Dermis microvascular lymphatic vessel endothelial cell (primary cell): ENCODE measurements around the gene ZCCHC7. TPM values are rescaled to one million over a fixed set of nuclear protein-coding genes. Genes with fewer than 3 reads are reported as not detected.
"Not testable (repeated sequence)": the region's sequence is repeated elsewhere in the genome, so short reads cannot be mapped to it uniquely, and the experiment has no call there.

Experiments
- DNase-seq, 2 donors: peaks; one replicate each; pipeline versions ENCODE4 v3.0.0 to v3.0.0-alpha.2; 2010; ENCODE audit warnings: low read depth in 2 of 2
- total RNA-seq: library from RNA; depleted of rRNA; stranded (reverse); fragments of >200 nt; gene quantifications from 2 replicates; pipeline ENCODE4 v1.2.1, GENCODE V29; 2014

Gene ZCCHC7
- 6.9 and 8.2 TPM in 2 replicates for total RNA-seq

DNA sequence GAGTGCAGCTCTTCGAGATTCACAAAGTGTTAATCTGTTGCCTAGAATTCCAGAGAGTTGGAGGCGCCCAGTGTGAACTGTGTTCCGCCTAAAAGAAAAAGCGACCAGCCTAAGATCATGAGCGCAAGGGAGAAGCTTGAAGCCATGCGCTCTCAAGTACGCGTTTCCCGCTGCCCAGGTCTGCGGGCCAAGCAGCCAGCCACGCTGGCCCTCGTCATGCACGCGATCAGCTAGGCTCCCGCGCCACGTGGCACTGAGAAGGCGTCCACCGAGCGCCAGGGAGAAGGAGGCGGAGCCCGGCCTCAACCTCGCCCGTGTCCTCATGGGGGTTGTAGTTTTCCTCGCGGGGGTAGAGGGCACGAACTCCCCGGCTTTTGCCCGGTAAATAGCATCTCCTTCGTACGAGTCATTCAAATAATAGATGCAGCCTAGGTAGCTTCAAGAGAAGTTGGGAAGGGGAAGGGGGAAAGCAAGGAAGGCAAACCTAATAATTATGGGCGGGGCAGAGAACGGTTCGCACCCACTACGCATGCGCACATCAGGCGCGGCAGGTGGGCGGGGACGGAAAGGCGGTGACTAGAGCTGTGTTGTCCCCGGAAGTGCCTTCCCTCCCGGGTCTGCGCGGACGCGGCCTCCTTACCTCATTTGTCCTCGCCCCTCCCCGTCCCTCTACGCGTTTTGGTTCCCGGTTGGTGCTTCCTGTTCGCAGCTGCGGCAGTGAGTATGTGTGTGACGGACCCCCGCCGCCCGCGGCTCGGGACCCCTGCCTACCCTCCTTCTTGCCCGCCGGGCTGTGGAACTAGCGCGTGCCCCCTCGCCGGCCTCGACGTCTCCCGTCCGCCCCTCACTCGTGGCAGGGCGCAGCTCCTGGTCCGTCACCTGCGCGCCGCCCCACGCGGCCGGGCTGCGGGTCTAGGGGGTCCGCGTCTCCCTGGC is at the start of gene ZCCHC7:
ZCCHC7 (plus strand) TSS at position 668 of the 936 bp plus-strand sequence.
- peak; percentile 88 to 96 for DNase-seq

DNA sequence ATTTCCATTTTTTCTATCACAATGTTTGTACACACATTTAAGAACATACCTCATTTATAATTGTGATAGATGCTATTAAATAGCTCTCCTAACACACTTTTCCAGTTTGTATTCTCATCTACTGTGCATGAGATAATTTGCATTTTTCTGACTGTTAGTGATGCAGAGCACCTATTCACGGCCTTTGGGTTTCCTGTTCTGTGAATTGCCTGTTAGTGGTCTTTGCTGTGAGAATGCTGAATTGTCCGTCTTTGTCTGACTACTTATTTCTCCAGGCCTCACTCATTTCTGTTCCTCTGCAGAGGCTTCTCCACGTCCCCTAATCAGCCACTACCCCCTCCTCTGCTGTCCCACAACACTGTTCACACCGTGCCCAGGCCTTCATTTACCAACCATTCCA is 45.6 kb upstream of the ZCCHC7 start:
- not testable (repeated sequence) for DNase-seq

DNA sequence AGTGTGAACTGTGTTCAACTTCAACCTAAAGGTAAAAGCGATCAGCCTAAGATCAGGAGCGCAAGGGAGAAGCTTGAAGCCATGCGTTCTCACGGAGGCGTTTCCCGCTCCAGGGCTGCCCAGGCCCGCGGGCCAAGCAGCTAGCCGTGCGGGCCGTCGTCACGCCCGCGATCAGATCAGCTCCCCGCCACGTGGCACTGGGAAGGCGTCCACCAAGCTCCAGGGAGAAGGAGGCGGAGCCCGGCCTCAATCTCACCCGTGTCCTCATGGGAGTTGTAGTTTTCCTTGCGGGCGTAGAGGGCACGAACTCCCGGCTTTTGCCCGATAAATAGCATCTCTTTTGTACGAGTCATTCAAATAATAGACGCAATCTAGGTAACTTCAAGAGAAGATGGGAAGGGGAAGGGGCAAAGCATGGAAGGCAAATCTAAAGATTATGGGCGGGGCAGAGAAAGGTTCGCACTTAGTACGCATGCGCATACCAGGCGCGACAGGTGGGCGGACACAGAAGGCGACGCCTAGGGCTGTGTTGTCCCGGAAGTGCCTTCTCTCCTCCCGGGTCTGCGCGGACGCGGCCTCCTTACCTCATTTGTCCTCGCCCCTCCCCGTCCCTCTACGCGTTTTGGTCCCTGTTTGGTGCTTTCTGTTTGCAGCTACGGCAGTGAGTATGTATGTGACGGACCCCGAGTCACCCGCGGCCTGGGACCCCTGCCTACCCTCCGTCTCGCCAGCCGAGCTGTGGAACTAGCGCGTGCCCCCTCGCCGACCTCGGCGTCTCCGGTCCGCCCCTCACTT is 40.8 kb upstream of the ZCCHC7 start:
- DNase-seq = peak; percentile 80 to 94

DNA sequence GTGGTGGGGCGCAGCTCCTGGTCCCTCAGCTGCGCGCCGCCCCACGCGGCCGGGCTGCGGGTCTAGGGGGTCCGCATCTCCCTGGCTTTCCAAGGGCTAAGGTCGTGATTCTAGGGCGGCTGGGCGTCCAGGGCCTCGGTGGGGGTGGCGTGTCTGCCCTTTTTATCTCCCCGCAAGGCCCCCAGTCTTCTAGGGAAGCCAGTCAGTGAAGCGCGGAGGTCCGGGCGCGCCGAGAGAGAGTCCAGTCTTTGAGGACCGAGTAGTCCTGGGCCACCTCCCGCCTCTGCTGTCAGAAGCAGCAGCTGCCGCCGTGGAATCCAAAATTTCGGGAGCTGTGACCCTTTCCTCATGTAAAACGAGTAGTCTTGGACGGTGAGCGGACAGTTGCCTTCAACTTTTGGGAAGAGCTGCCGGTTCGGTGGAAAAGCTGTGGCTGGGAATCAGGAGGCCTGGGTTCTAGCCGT is 40.2 kb upstream of the ZCCHC7 start:
- DNase-seq = not testable (repeated sequence)

DNA sequence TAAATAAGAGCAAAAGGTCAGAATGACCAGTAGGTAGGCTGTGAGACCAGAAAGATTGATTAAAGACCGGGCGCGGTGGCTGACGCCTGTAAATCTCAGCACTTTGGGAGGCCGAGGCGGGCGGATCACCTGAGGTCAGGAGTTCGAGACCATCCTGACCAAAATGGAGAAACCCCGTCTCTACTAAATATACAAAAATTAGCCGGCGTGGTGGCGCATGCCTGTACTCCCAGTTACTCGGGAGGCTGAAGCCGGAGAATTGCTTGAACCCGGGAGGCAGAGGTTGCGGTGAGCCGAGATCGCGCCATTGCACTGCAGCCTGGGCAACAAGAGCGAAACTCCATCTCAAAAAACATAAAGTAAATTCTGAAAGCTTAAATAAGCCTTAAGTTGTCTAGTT is 38.9 kb upstream of the ZCCHC7 start:
- DNase-seq = not testable (repeated sequence)

DNA sequence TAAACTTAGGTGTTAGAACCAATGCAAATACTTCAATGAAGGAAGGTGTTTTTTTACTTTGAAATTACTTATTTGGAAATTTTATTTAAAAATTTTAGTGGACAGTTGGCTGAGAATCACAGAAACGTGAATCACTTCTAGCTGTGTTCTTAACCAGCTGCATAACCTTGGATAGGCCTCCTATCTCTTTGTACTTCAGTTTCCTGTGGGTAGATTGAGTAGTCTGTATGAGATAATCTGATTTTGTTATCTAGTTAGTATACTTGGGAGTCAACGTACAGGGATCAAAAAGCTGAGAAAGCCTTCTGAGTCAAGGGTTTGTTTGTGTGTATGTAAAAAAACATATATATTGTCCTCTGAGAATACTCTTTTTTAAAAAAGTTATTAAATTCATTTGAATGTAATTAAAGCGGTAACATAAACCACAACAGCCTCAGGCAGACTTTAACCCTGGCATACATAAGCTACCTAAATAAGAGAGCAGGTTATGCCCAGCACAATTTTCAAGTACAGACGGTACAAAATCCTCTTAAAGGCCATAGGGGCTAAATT is 38.1 kb upstream of the ZCCHC7 start:
- no peak for DNase-seq

DNA sequence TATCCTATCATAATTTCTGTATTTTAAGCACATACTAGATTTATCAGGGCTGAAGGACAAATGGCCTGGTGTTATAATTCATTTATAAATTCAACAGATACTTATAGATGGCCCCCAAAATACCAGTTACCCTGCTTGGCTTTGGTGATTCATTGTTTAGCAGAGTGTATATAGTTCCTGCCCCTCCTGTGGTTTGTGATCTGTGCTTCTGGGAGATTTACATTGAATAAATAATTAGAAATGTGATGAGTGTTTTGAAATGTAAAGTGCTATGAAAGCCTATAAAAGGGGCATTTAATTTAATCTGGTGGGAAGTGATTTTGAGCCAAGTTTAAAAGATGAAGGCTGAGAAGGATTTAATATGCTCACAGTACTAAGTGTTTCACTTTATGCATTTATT is 36.7 kb upstream of the ZCCHC7 start:
- no peak for DNase-seq

DNA sequence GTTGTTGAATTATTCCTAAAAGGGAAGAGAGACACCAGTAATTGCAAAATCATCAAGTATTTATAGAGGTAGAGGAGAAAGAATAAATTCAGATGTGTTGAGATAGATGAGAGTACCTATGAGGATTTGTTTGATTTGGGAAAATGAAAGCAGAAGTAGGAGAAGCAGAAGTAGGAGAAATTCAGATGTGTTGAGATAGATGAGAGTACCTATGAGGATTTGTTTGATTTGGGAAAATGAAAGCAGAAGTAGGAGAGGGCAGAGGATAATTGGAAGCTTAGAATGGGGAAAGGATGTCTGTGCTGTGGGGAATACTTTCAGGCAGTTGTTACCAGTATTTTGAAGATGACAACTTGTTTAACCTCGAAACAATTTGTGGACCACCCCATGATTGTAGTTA is 35.1 kb upstream of the ZCCHC7 start:
- no peak for DNase-seq

DNA sequence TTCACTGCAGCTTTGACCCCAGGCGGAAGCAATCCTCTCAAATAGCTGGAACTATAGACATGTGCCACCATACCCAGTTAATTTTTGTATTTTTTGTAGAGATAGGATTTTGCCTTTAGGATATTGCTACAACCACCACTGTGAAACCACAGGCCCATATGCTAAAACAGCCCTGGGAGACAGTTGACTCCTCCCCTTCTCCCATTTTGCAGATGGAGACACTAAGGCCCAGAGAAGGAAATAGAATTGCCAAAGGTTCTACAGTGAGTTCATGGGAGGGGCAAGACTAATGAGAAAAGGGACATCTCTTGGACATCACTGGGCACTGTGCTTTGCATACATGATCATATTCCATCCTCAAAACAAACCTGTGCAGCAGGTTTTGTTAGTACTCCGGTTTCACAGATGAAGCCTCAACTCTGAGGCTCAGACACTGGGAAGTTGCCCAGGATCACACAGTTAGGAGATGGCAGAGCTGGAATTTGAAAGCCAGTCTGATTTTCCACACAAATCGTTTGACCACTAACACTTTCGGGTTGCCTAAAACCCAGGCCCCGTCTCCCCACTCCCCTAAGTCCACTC is 27.6 kb upstream of the ZCCHC7 start:
- not testable (repeated sequence) for DNase-seq

DNA sequence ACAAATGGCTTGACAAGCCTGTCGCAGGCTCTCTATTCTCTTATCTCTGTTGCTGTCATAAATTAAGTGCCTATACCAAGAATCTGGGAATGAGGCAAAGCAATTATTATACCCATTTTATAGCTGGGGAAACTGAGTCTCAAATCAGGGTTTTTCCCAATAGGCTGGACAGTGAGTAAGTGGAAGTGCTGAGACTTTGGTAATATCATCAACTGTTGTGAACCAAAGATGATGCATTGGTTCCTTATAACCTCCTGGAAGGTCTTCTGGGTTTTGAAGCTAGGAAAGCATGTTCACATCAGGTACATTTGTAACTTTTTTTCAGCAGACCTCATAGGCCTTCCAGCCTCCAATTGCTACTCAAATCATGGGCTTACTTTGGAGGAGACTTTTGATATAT is 25.6 kb upstream of the ZCCHC7 start:
- DNase-seq = no peak

DNA sequence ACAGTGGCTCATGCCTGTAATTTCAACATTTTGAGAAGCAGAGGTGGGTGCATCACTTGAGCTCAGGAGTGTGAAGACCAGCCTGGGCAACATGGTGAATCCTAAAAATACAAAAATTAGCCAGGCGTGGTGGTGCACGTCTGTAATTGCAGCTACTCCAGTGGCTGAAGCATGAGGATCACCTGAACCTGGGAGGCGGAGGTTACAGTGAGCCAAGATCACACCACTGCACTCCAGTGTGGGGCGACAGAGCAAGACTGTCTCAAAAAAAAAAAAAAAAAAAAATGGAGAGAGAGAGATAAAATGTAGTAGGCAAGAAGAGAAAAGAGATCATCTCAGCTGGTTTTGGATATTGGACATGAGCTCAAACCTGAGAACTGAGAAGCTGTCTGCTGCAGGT is 23.7 kb upstream of the ZCCHC7 start:
- no peak for DNase-seq

DNA sequence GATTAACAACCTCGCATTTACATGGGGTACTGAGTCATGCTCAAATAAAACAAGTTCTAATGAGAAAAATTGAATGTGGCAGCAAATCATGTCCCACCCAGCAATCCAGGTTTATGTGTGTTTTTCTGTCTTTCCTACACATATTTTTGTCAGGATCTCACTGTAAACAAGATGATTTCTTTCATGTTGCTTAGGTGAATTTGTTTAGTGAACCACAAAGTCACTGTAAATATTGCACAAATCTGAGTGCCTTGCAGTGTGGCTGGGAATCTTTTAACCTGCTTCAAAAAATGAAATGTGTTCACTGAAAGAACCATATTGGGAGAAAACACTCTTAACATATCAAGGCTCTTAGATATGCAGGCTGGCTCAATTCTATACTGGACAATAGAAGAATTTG is 23.1 kb upstream of the ZCCHC7 start:
- no peak for DNase-seq

DNA sequence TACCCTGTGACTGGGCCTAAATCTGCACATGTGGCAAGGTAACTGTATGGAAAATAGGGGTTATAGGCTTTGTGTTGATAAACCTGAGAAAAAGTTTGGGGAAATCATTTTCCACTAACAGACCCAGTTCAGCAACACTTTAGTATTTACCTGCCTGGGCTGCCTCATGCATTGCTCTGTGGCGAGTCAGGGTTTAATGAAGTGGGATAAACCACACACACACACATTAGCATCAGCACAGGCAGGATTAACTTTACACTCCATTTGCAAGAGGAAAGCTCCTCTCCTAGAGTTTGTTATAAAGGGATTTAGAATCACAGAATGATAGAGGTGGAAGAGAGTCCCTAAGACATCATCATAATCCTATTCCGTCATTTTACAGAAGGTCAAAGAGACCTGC is 20.0 kb upstream of the ZCCHC7 start:
- no peak for DNase-seq

DNA sequence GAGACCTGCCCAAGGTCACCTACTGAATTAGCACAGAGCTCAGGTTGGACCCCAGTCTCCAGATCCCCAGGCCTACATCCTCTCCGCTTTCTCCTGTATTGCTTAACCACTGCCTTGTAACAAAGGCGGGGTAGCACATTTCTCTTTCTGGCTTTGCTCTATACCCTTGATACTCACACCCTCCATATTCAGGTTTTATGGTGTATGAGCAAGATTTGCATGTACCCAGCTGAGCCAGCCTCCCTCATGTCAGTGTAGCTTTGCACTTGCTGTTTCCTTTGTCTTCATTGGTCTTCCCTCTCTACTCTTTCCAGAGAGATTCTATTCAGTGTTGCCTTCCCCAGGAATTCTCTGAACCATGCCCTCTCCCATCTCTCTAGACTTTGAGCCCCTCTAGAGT is 19.6 kb upstream of the ZCCHC7 start:
- DNase-seq = no peak

DNA sequence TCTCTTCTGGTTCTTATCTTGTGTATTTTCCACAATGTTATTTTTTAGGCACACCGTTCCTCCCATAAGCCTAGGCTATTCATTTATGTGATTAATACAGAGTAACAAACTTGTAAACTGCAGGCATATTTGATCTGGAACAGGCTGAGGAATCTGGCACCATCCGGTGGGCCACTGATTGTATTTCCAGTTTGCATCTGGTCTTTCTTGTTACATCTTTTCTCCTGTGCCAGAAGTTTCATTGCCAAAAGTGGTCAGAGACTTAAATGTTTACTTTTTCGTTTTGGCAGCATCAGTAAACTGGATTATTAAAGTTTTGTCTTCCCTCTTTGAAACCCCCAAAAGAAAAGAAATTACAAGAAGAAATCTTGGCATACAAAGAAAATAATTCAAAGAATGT is 17.9 kb upstream of the ZCCHC7 start:
- DNase-seq = no peak

DNA sequence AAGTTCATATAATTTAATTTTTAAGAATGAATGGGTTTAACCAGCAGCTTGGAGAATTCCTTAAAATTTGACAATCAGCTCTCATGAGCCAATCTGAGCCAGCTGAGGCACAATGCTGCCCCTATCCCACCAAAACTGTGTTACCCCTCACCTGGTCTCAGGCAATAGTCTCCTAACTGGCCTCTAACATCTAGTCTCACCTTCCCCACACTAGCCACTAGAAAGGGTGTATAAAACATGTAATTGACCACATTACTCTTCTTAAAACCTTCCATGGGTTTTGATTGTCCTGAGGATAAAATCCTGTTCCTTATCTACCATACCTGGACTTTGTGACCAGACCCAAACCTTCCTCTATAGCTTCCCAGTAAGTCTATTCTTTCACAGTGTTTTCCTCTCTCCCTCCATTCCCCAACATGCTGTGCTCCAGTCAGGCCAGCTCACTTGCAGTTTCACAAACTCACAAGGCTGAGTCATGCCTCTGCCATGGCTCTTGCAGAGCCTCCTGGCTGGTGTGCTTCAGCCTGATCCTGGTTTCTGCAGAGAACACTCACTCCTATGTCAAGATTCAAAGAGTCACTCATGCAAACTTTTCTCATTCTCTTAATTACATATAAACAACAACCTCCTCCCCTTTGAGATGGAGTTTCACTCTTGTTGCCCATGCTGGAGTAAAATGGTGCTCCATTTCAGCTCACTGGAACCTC is 16.0 kb upstream of the ZCCHC7 start:
- DNase-seq = no peak

DNA sequence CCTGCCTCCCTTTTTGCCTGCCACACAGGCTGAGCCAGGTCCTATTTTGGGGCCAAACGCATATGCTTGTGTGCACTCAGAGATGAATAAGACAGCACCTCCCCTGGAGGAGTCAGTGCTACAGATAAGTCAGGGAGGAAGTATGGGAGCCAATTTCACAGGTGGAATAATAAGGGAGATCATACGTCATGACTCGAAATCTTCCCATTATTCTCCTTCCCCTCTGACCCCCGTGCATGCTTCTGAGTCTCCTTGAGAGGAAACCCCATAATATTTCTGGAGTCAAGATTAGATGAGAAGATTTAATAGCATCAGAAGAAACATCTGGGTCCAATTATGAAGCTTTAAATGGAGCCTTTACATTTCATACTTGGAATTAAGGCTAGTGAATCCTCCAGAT is 15.1 kb upstream of the ZCCHC7 start:
- DNase-seq = no peak

DNA sequence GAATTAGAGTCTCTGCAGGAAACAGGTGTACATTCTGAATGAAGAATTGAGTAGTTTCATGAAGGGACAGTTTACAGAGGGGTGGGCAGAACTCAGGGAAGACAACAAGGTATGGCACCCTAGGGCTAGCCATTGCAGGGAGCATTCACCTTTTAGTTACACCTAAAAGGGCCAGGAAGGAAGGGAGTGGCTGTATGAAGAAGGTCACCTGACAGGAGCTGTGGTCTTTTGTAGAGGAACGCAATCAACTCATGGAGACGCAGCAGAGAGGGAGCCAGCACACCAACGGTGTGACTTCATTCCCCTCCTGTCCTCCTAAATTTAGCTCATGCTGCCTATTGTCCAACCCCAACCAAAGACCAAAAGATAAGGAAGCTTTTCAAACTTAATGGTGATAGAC is 12.7 kb upstream of the ZCCHC7 start:
- DNase-seq = no peak

DNA sequence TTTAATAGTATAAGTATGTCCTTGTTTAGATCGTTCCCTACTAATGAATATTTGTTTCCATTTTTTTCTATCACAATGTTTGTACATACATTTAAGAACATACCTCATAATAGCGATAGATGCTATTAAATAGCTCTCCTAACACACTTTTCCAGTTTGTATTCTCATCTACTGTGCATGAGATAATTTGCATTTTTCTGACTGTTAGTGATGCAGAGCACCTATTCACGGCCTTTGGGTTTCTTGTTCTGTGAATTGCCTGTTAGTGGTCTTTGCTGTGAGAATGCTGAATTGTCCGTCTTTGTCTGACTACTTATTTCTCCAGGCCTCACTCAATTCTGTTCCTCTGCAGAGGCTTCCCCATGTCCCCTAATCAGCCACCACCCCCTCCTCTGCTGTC is 5.9 kb upstream of the ZCCHC7 start:
- DNase-seq = not testable (repeated sequence)

DNA sequence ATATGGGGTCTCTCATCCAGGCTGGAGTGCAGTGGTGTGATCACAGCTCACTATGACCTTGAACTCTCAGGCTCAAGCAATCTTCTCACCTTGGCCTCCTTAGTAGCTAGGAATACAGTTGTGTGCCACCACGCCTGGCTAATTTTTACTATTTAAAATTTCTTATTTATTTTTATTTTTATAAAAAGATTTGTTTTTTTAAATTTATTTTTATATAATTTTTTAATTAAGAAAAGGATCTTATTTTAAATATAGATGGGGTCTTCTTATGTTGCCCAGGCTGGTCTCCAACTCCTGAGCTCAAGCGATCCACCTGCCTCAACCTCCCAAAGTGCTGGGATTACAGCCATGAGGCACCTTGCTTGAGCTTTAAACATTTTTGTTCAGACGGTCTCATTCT is 2.4 kb upstream of the ZCCHC7 start:
- no peak for DNase-seq

DNA sequence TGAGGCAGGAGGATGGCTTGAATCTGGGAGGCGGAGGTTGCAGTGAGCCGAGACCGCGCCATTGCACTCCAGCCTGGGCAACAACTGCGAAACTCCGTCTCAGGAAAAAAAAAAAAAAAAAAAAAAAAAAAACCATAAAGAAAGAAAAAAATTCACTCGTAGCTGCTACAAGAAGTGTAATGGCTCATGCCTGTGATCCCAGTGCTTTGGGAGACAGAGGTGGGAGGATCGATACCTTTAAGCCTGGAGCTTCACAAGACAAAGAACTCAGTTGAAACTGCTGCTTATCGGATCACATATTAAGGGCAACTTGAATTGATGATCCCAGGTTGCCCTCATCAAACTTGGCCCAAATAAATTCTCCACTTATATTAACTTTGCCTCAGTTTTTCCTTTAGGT is 1.0 kb upstream of the ZCCHC7 start:
- DNase-seq = no peak
